H1 (cell line): ENCODE data around the gene IRAK1BP1. TPM values are rescaled to one million over a fixed set of nuclear protein-coding genes. Genes with fewer than 3 reads are reported as not detected.

Experiments used
- CTCF ChIA-PET: fragments of 300-600 bp; sonication (Branson Sonifier 250); formaldehyde crosslinking; loops from one replicate; lab custom pipeline; 2021; ENCODE audit not compliant: partially characterized antibody; lab: Charles Lee
- POLR2A ChIA-PET: fragments of 300-600 bp; sonication (Branson Sonifier 250); formaldehyde crosslinking; loops from one replicate; lab custom pipeline; 2021; ENCODE audit warnings: inconsistent platforms; ENCODE audit not compliant: partially characterized antibody; lab: Charles Lee
- DNase-seq, 2 experiments: peaks; one replicate each; pipeline versions ENCODE4 v3.0.0 to v3.0.0-alpha.2; 2010 to 2022; ENCODE audit warnings: low spot score in 2 of 2, low read depth in 1 of 2, mixed read lengths in 1 of 2
- FAIRE-seq: peaks from 2 replicates; lab custom pipeline; 2011; peaks lifted over from hg19 to GRCh38; lab: Jason Lieb, UNC
- H2AFZ ChIP-seq: 2 replicates; pipeline ENCODE4 v1.8.1; 2012; ENCODE audit warnings: low read length, inconsistent platforms
- H2AK5ac ChIP-seq: 2 replicates; pipeline ENCODE4 v1.6.1; 2013; ENCODE audit warnings: low read depth, low read length
- H2BK120ac ChIP-seq: replicated peaks from 2 replicates; pipeline ENCODE3; 2013; ENCODE audit warnings: low read depth, low read length, inconsistent platforms
- H2BK12ac ChIP-seq: 2 replicates; pipeline ENCODE4 v1.6.1; 2013; ENCODE audit warnings: low read depth, low read length
- H2BK15ac ChIP-seq: 2 replicates; pipeline ENCODE4 v1.6.1; 2013; ENCODE audit warnings: low read length
- H2BK20ac ChIP-seq: 2 replicates; pipeline ENCODE4 v1.6.1; 2013; ENCODE audit warnings: low read length
- H2BK5ac ChIP-seq: 2 replicates; pipeline ENCODE4 v1.6.1; 2013; ENCODE audit warnings: low read depth, low read length
- H3K14ac ChIP-seq: 2 replicates; pipeline ENCODE4 v1.6.1; 2013; ENCODE audit warnings: inconsistent platforms; ENCODE audit not compliant: insufficient read length
- H3K18ac ChIP-seq: 2 replicates; pipeline ENCODE4 v1.6.1; 2013; ENCODE audit warnings: low read length; ENCODE audit errors: extremely low read depth
- H3K23ac ChIP-seq: 2 replicates; pipeline ENCODE4 v1.6.1; 2013; ENCODE audit warnings: inconsistent platforms; ENCODE audit not compliant: insufficient read length
- H3K23me2 ChIP-seq: 2 replicates; pipeline ENCODE4 v1.6.1; 2013; ENCODE audit warnings: low read depth, low read length
- H3K27ac ChIP-seq: 2 replicates; pipeline ENCODE4 v1.6.1; 2011; ENCODE audit warnings: low read depth, low read length, inconsistent platforms
- H3K27me3 ChIP-seq, 4 experiments: replicated peaks in 1 of 4; 1 replicate in 1 of 4; 2 replicates in 3 of 4; pipeline versions ENCODE4 v1.6.1 to v1.8.1; 2011 to 2013; ENCODE audit warnings: low read length in 3 of 4, mild to moderate bottlenecking in 3 of 4, inconsistent platforms in 2 of 4, mixed read lengths in 2 of 4, moderate library complexity in 1 of 4; ENCODE audit not compliant: control insufficient read depth in 3 of 4, insufficient read depth in 3 of 4; ENCODE audit errors: extremely low read depth in 1 of 4
- H3K36me3 ChIP-seq, 4 experiments: 2 replicates each; pipeline versions ENCODE4 v1.6.1 to v1.8.1; 2011 to 2013; ENCODE audit warnings: mild to moderate bottlenecking in 4 of 4, low read length in 3 of 4, moderate library complexity in 2 of 4, control low read depth in 1 of 4, inconsistent platforms in 1 of 4; ENCODE audit not compliant: insufficient read depth in 4 of 4, control insufficient read depth in 2 of 4
- H3K4ac ChIP-seq: replicated peaks from 2 replicates; pipeline ENCODE3; 2013; ENCODE audit warnings: low read length, low read depth, mixed read lengths, inconsistent platforms; ENCODE audit not compliant: insufficient read length
- H3K4me1 ChIP-seq, 4 experiments: replicated peaks in 1 of 4; 1 replicate in 1 of 4; 2 replicates in 3 of 4; pipeline versions ENCODE4 v1.6.1 to v1.8.1; 2011 to 2013; ENCODE audit warnings: low read length in 3 of 4, inconsistent platforms in 2 of 4, mixed read lengths in 1 of 4; ENCODE audit not compliant: insufficient read depth in 4 of 4, control insufficient read depth in 3 of 4
- H3K4me2 ChIP-seq, 2 experiments: 2 replicates each; pipeline versions ENCODE4 v1.6.1 to v1.8.1; 2011 to 2013; ENCODE audit warnings: low read depth in 2 of 2, low read length in 2 of 2, control low read depth in 1 of 2, inconsistent platforms in 1 of 2, mild to moderate bottlenecking in 1 of 2; ENCODE audit not compliant: insufficient read depth in 1 of 2
- H3K4me3 ChIP-seq, 4 experiments: fragments of 200-600, 300-600 bp in 1 of 4; sonication (generic), shearing (Covaris generic), sonication (Bioruptor Twin) in 1 of 4; 2 replicates each; pipeline versions ENCODE4 v1.5.1 to v1.8.1; 2011 to 2016; ENCODE audit warnings: low read length in 4 of 4, low read depth in 3 of 4, control low read depth in 2 of 4, inconsistent platforms in 2 of 4, mild to moderate bottlenecking in 2 of 4, mixed read lengths in 1 of 4, moderate library complexity in 1 of 4; ENCODE audit not compliant: insufficient read depth in 2 of 4; ENCODE audit errors: extremely low read depth in 1 of 4
- H3K56ac ChIP-seq: replicated peaks from 2 replicates; pipeline ENCODE3; 2013; ENCODE audit warnings: low read depth, mild to moderate bottlenecking, mixed read lengths, low read length, inconsistent platforms; ENCODE audit not compliant: insufficient read length
- H3K79me1 ChIP-seq: 2 replicates; pipeline ENCODE4 v1.6.1; 2013; ENCODE audit warnings: low read depth, low read length, control low read depth
- H3K79me2 ChIP-seq, 2 experiments: 2 replicates each; pipeline versions ENCODE4 v1.6.1 to v1.8.1; 2012 to 2013; ENCODE audit warnings: low read length in 2 of 2, mild to moderate bottlenecking in 2 of 2, inconsistent platforms in 1 of 2; ENCODE audit not compliant: insufficient read depth in 2 of 2, control insufficient read depth in 1 of 2
- H3K9ac ChIP-seq, 4 experiments: replicated peaks in 1 of 4; 1 replicate in 1 of 4; 2 replicates in 3 of 4; pipeline versions ENCODE4 v1.6.1 to v1.8.1; 2011 to 2013; ENCODE audit warnings: low read depth in 3 of 4, low read length in 3 of 4, control low read depth in 2 of 4, mild to moderate bottlenecking in 2 of 4, moderate library complexity in 2 of 4, inconsistent platforms in 1 of 4; ENCODE audit errors: extremely low read depth in 1 of 4
- H3K9me3 ChIP-seq, 2 experiments: 2 replicates each; pipeline versions ENCODE4 v1.6.1 to v1.8.1; 2012 to 2013; ENCODE audit warnings: mild to moderate bottlenecking in 2 of 2, moderate library complexity in 2 of 2, control low read depth in 1 of 2, inconsistent platforms in 1 of 2, low read depth in 1 of 2, low read length in 1 of 2, mixed read lengths in 1 of 2; ENCODE audit not compliant: insufficient read depth in 2 of 2
- H4K20me1 ChIP-seq, 2 experiments: replicated peaks in 1 of 2; 2 replicates each; pipeline versions ENCODE3 to v1.8.1; 2011 to 2013; ENCODE audit warnings: inconsistent platforms in 2 of 2, low read length in 2 of 2, mild to moderate bottlenecking in 1 of 2; ENCODE audit not compliant: insufficient read depth in 2 of 2, control insufficient read depth in 1 of 2
- H4K5ac ChIP-seq: 2 replicates; pipeline ENCODE4 v1.6.1; 2013; ENCODE audit warnings: low read length, low read depth, mixed read lengths, inconsistent platforms; ENCODE audit not compliant: insufficient read length
- H4K8ac ChIP-seq: 2 replicates; pipeline ENCODE4 v1.8.0; 2013; ENCODE audit warnings: mild to moderate bottlenecking, moderate library complexity, low read length, inconsistent platforms; ENCODE audit not compliant: insufficient read depth; ENCODE audit errors: extremely low read depth
- H4K91ac ChIP-seq: replicated peaks from 2 replicates; pipeline ENCODE3; 2013; ENCODE audit warnings: low read length, mixed read lengths, inconsistent platforms; ENCODE audit not compliant: insufficient read length
- BRCA1 ChIP-seq: IDR thresholded peaks from 2 replicates; pipeline ENCODE4 v1.6.1; 2012; ENCODE audit warnings: low read depth, low read length, improper control_type of control experiment
- CTBP2 ChIP-seq: IDR thresholded peaks from 2 replicates; pipeline ENCODE4 v1.7.0; 2011; ENCODE audit warnings: borderline replicate concordance, mild to moderate bottlenecking, moderate library complexity, mixed read lengths, low read length; ENCODE audit not compliant: insufficient read depth, insufficient read length
- KDM1A ChIP-seq: fragments of 200-600, 300-600 bp; sonication (generic); IDR thresholded peaks from 2 replicates; pipeline ENCODE4 v1.7.1; 2016; ENCODE audit warnings: mild to moderate bottlenecking, low read length, borderline replicate concordance
- KDM4A ChIP-seq: IDR thresholded peaks from one replicate; pipeline ENCODE4 v1.7.1; 2012; ENCODE audit warnings: low read depth, mild to moderate bottlenecking, moderate library complexity, low read length, inconsistent platforms; ENCODE audit not compliant: severe bottlenecking
- POLR2A ChIP-seq, 2 experiments: IDR thresholded peaks; 1 replicate in 1 of 2; 2 replicates in 1 of 2; pipeline ENCODE4 v1.6.1; 2011; ENCODE audit warnings: low read depth in 2 of 2, low read length in 2 of 2, mild to moderate bottlenecking in 2 of 2; ENCODE audit errors: control extremely low read depth in 1 of 2
- RFX5 ChIP-seq: IDR thresholded peaks from 2 replicates; pipeline ENCODE4 v1.6.1; 2011; ENCODE audit warnings: low read depth, low read length, improper control_type of control experiment, borderline replicate concordance
- SP1 ChIP-seq: IDR thresholded peaks from 2 replicates; pipeline ENCODE4 v1.6.1; 2011; ENCODE audit warnings: low read depth, low read length
- SRF ChIP-seq: IDR thresholded peaks from 2 replicates; pipeline ENCODE4 v1.6.1; 2011; ENCODE audit warnings: mild to moderate bottlenecking, low read depth, low read length, moderate library complexity
- polyA plus RNA-seq, 7 experiments: library from polyadenylated mRNA; depleted of rRNA in 3 of 7; stranded (reverse) in 5 of 7; unstranded in 2 of 7; fragments of >200 nt in 5 of 7; fragments of 200-250 nt in 2 of 7; gene quantifications; 1 replicate in 5 of 7; 2 replicates in 1 of 7; 4 replicates in 1 of 7; pipeline versions ENCODE4 v1.2.1 to v1.2.3, GENCODE V29; 2011 to 2013; ENCODE audit warnings: missing spikeins in 2 of 7, mixed read lengths in 2 of 7
- total RNA-seq: library from RNA; stranded (reverse); fragmentation: NEBNext Ultra II Directional; extraction: Animal tissue kit (Norgen Biotek cat#: 25700); gene quantifications from 2 replicates; pipeline ENCODE4 v1.2.1, GENCODE V29; 2021

IRAK1BP1 gene
- total and polyA plus RNA-seq, 2 of the 8 experiments (the other 6 are each of a cell fraction or from before 2014, with no cell fraction given), result 3.7 to 4.7 TPM

- H3K4ac ChIP-seq, result no peak overlapping the region
- no peak overlapping the region for H3K4me2 ChIP-seq
- H2BK12ac ChIP-seq, result no peak overlapping the region
- no peak overlapping the region for H3K18ac ChIP-seq
- H2BK120ac ChIP-seq, result no peak overlapping the region
- DNase-seq, result no peak
- H3K79me2 ChIP-seq, result no peaks in the 10 kb centered on the region
- H2AK5ac ChIP-seq, result no peak overlapping the region
- no peaks in the 10 kb centered on the region for H3K27me3 ChIP-seq
- H4K5ac ChIP-seq, result no peak overlapping the region
- no peaks in the 10 kb centered on the region for H3K4me1 ChIP-seq
- H3K79me1 ChIP-seq, result no peaks in the 10 kb centered on the region
- H3K9me3 ChIP-seq, result no peaks in the 10 kb centered on the region
- no peak overlapping the region for H4K91ac ChIP-seq
- no peaks in the 10 kb centered on the region; the same call in 1 of the 2 replicates for H3K23me2 ChIP-seq
- no peak overlapping the region for H3K4me3 ChIP-seq
- no peak overlapping the region for H2BK20ac ChIP-seq
- FAIRE-seq, result no peak
- no peak overlapping the region for H2BK15ac ChIP-seq
- ChIA-PET CTCF (interaction anchor here (0.7 to 2.0 kb wide), 5 partner anchors 21 to 1659 kb away, joined by 3 to 6 read pairs (median 3); no protein-coding TSS in a partner anchor), POLR2A (interaction anchor here (0.6 kb wide), 1 partner anchor 100 kb away, joined by 3 read pairs; no protein-coding TSS in a partner anchor)
- H2BK5ac ChIP-seq, result no peak overlapping the region
- no peak overlapping the region for H3K9ac ChIP-seq
- H4K20me1 ChIP-seq, result peaks cover 0 to 1% of the 10 kb centered on the region in 2 experiments
- H3K27ac ChIP-seq, result no peak overlapping the region
- H3K14ac ChIP-seq, result no peak overlapping the region
- TF ChIP-seq SRF (no peak), SP1 (no peak), RFX5 (no peak), KDM4A (no peak), CTBP2 (no peak), KDM1A (no peak), POLR2A (IDR thresholded peaks at IDR 0.05; ENCODE audit: control extremely low read depth in 1 of 2, low read depth in 2 of 2, low read length in 2 of 2) (no peak), BRCA1 (no peak)
- no peak overlapping the region for H3K23ac ChIP-seq
- no peak overlapping the region for H4K8ac ChIP-seq
- H3K36me3 ChIP-seq, result no peaks in the 10 kb centered on the region
- H2AFZ ChIP-seq, result no peak overlapping the region
- H3K56ac ChIP-seq, result no peak overlapping the region
Measured at GRCh38 chr6:78832091-78832808, 35.1 kb upstream of the IRAK1BP1 start.
